Mammary epithelial cell (primary cell): ENCODE data around the gene OGG1.

Experiments
- CTCF ChIP-seq, 2 donors: IDR thresholded peaks in 1 of 2; conservative IDR thresholded peaks in 1 of 2; 2 replicates each; pipeline ENCODE4 v1.5.1; 2011 to 2012; ENCODE audit warnings: inconsistent platforms in 2 of 2, low read length in 2 of 2, mild to moderate bottlenecking in 2 of 2, control low read depth in 1 of 2, low read depth in 1 of 2; ENCODE audit not compliant: insufficient read depth in 1 of 2; ENCODE audit errors: extremely low read depth in 1 of 2
- EZH2 ChIP-seq: IDR thresholded peaks from 2 replicates; pipeline ENCODE4 v1.6.1; 2012; ENCODE audit warnings: low read length, inconsistent platforms, borderline replicate concordance

- no peak for TF ChIP-seq CTCF (conservative IDR thresholded peaks at IDR 0.05 in 1 of 2, IDR thresholded peaks at IDR 0.05 in 1 of 2; ENCODE audit: extremely low read depth in 1 of 2, insufficient read depth in 1 of 2, low read depth in 1 of 2, low read length in 2 of 2)
- TF ChIP-seq EZH2 = no peak
Measured at GRCh38 chr3:9732080-9732739, 17.5 kb upstream of the OGG1 start.
